ENCODE data around the gene RASGRF2.

The RASGRF2 gene

GRCh38 chr5:80959768-80960442, at the start of gene RASGRF2:
TSS of gene RASGRF2 (plus strand) at chr5:80960363. CDS start at chr5:80960739, 376 bp downstream.
- peak; percentile 28 to 45 for ATAC-seq

GRCh38 chr5:80912479-80912878, 47.7 kb upstream of the RASGRF2 start:
- no peak for ATAC-seq

- no peak for ATAC-seq
These were observed 44.4 kb upstream of the RASGRF2 start for GRCh38 chr5:80915716-80916115.

GRCh38 chr5:80916676-80917075, 43.5 kb upstream of the RASGRF2 start:
- ATAC-seq = no peak

- no peak for ATAC-seq
These were observed 42.5 kb upstream of the RASGRF2 start for GRCh38 chr5:80917631-80918030.

GRCh38 chr5:80919678-80920196, 40.4 kb upstream of the RASGRF2 start:
- ATAC-seq = no peak

GRCh38 chr5:80920333-80920732, 39.8 kb upstream of the RASGRF2 start:
- no peak for ATAC-seq

- ATAC-seq = no peak
These were observed 39.1 kb upstream of the RASGRF2 start for GRCh38 chr5:80921026-80921425.

GRCh38 chr5:80925931-80926330, 34.2 kb upstream of the RASGRF2 start:
- ATAC-seq = no peak

GRCh38 chr5:80926536-80926935, 33.6 kb upstream of the RASGRF2 start:
- ATAC-seq = no peak

- no peak for ATAC-seq
These were observed 33.0 kb upstream of the RASGRF2 start for GRCh38 chr5:80926979-80927656.

- ATAC-seq = no peak
These were observed 32.1 kb upstream of the RASGRF2 start for GRCh38 chr5:80928073-80928472.

- no peak for ATAC-seq
These were observed 29.2 kb upstream of the RASGRF2 start for GRCh38 chr5:80930940-80931339.

- no peak for ATAC-seq
These were observed 28.8 kb upstream of the RASGRF2 start for GRCh38 chr5:80931411-80931810.

- ATAC-seq = no peak
These were observed 27.1 kb upstream of the RASGRF2 start for GRCh38 chr5:80933036-80933435.

GRCh38 chr5:80934751-80935150, 25.4 kb upstream of the RASGRF2 start:
- no peak for ATAC-seq

GRCh38 chr5:80935811-80936385, 24.3 kb upstream of the RASGRF2 start:
- ATAC-seq = no peak

- no peak for ATAC-seq
These were observed 23.3 kb upstream of the RASGRF2 start for GRCh38 chr5:80936881-80937280.

- ATAC-seq = no peak
These were observed 22.4 kb upstream of the RASGRF2 start for GRCh38 chr5:80937584-80938356.

- ATAC-seq = no peak
These were observed 18.7 kb upstream of the RASGRF2 start for GRCh38 chr5:80941496-80941895.

GRCh38 chr5:80951366-80951765, 8.8 kb upstream of the RASGRF2 start:
- no peak for ATAC-seq

GRCh38 chr5:80953587-80953986, 6.6 kb upstream of the RASGRF2 start:
- no peak for ATAC-seq

- no peak for ATAC-seq
These were observed 5.0 kb upstream of the RASGRF2 start for GRCh38 chr5:80955082-80955590.
